ENCODE results near the gene SHB. TPM values are rescaled to one million over a fixed set of nuclear protein-coding genes. Genes with fewer than 3 reads are reported as not detected.
A peak's percentile ranks its signal among the peaks of the same experiment; 100 is the strongest.

Gene SHB
- total RNA-seq, 1 donor from 2014 or later = 16.7 TPM

GRCh38 chr9:38001430-38001829 lies 67.6 kb downstream of the SHB start:
- Mint-ChIP-seq H3K4me3 (ENCODE audit: unreplicated experiment) (no peak overlapping the region), H3K9me3 (ENCODE audit: unreplicated experiment) (no peaks in the 10 kb centered on the region), H3K27me3 (ENCODE audit: unreplicated experiment) (no peaks in the 10 kb centered on the region), H3K4me1 (ENCODE audit: unreplicated experiment) (peaks cover 34% of the 10 kb centered on the region), H3K27ac (ENCODE audit: unreplicated experiment) (no peak overlapping the region), H3K36me3 (ENCODE audit: unreplicated experiment) (no peaks in the 10 kb centered on the region)
- DNase-seq (ENCODE audit: extremely low spot score, unreplicated experiment) = no peak
- no peak for TF ChIP-seq CTCF (IDR thresholded peaks at IDR 0.05)

- Mint-ChIP-seq H3K36me3 (ENCODE audit: unreplicated experiment) (no peaks in the 10 kb centered on the region), H3K4me3 (ENCODE audit: unreplicated experiment) (no peak overlapping the region), H3K27me3 (ENCODE audit: unreplicated experiment) (no peaks in the 10 kb centered on the region), H3K9me3 (ENCODE audit: unreplicated experiment) (no peaks in the 10 kb centered on the region), H3K27ac (ENCODE audit: unreplicated experiment) (no peak overlapping the region), H3K4me1 (ENCODE audit: unreplicated experiment) (peaks cover 28% of the 10 kb centered on the region)
- no peak for DNase-seq (ENCODE audit: extremely low spot score, unreplicated experiment)
- TF ChIP-seq CTCF (IDR thresholded peaks at IDR 0.05) = no peak
Observed at GRCh38 chr9:38000735-38001134, 68.3 kb downstream of the SHB start.

GRCh38 chr9:38000332-38000731 lies 68.7 kb downstream of the SHB start:
- H3K36me3 Mint-ChIP-seq (ENCODE audit: unreplicated experiment) = no peaks in the 10 kb centered on the region
- no peaks in the 10 kb centered on the region for H3K27me3 Mint-ChIP-seq (ENCODE audit: unreplicated experiment)
- no peak for TF ChIP-seq CTCF (IDR thresholded peaks at IDR 0.05)
- no peak overlapping the region for H3K4me3 Mint-ChIP-seq (ENCODE audit: unreplicated experiment)
- H3K9me3 Mint-ChIP-seq (ENCODE audit: unreplicated experiment) = no peaks in the 10 kb centered on the region
- H3K27ac Mint-ChIP-seq (ENCODE audit: unreplicated experiment) = no peak overlapping the region
- peaks cover 31% of the 10 kb centered on the region for H3K4me1 Mint-ChIP-seq (ENCODE audit: unreplicated experiment)
- no peak for DNase-seq (ENCODE audit: extremely low spot score, unreplicated experiment)

GRCh38 chr9:37999588-38000189 lies 69.3 kb downstream of the SHB start:
- DNase-seq (ENCODE audit: extremely low spot score, unreplicated experiment) = no peak

More at GRCh38 chr9:37999588-38000189, 69.3 kb downstream of the SHB start:
- H3K9me3 Mint-ChIP-seq (ENCODE audit: unreplicated experiment) = no peaks in the 10 kb centered on the region
- H3K4me1 Mint-ChIP-seq (ENCODE audit: unreplicated experiment) = peaks cover 37% of the 10 kb centered on the region
- TF ChIP-seq CTCF (IDR thresholded peaks at IDR 0.05) = no peak
- H3K27ac Mint-ChIP-seq (ENCODE audit: unreplicated experiment) = peak overlapping the region; percentile 89
- H3K27me3 Mint-ChIP-seq (ENCODE audit: unreplicated experiment) = no peaks in the 10 kb centered on the region
- H3K36me3 Mint-ChIP-seq (ENCODE audit: unreplicated experiment) = no peaks in the 10 kb centered on the region
- H3K4me3 Mint-ChIP-seq (ENCODE audit: unreplicated experiment) = no peak overlapping the region

Data from osteocyte (in vitro differentiated cells).